ENCODE data around the gene WNT9A. TPM values are rescaled to one million over a fixed set of nuclear protein-coding genes. Genes with fewer than 3 reads are reported as not detected.

Gene WNT9A
- polyA plus RNA-seq, 1 donor from 2014 or later, result 0.57 TPM

DNA sequence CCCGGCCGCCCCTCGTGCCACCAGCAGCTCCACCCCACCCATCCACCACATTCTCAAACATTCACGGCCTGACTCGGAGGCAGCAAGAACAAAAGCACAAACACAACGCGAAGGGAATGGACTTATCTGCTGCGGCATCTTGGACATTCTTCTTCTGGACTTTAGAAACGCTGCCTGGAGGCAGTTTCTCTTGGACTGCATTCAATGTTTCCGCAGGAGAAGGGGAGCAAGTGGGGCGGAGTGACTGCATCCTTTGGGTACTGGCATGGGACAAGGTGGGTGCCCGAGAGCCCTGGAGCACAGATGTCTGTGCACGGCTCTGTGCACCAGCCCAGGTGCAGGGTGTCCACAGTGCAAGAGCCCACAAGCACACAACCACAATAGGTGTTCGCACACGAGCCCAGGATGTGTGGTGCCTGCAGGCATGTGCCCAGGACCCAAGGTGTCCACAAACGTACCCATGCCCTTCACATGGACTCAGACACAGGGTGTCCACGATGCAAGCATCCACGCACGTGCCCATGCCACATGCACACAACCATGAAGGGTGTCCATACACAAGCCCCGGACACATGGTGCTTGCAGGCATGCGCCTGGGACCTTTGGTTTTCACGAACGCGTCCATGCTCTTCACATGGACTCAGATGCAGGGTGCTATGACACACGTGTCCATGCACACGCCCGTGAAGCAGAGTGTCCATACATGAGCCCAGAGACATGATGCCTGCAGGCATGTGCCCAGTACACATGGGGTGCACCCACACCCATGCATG is 53.6 kb downstream of the WNT9A start:
- H3K9me3 ChIP-seq (ENCODE audit: low read length), result no peaks in the 10 kb centered on the region
- no peaks in the 10 kb centered on the region for H3K9me2 ChIP-seq (ENCODE audit: insufficient read depth, low read length)
- TF ChIP-seq, protein P1, sequence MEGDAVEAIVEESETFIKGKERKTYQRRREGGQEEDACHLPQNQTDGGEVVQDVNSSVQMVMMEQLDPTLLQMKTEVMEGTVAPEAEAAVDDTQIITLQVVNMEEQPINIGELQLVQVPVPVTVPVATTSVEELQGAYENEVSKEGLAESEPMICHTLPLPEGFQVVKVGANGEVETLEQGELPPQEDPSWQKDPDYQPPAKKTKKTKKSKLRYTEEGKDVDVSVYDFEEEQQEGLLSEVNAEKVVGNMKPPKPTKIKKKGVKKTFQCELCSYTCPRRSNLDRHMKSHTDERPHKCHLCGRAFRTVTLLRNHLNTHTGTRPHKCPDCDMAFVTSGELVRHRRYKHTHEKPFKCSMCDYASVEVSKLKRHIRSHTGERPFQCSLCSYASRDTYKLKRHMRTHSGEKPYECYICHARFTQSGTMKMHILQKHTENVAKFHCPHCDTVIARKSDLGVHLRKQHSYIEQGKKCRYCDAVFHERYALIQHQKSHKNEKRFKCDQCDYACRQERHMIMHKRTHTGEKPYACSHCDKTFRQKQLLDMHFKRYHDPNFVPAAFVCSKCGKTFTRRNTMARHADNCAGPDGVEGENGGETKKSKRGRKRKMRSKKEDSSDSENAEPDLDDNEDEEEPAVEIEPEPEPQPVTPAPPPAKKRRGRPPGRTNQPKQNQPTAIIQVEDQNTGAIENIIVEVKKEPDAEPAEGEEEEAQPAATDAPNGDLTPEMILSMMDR (IDR thresholded peaks at IDR 0.05; ENCODE audit: poor library complexity, severe bottlenecking), result no peak
- TF ChIP-seq MXI1 (conservative IDR thresholded peaks at IDR 0.05; ENCODE audit: poor library complexity, severe bottlenecking), result no peak
- no peak for TF ChIP-seq SMC3 (conservative IDR thresholded peaks at IDR 0.05; ENCODE audit: poor library complexity)
- TF ChIP-seq, protein P2, sequence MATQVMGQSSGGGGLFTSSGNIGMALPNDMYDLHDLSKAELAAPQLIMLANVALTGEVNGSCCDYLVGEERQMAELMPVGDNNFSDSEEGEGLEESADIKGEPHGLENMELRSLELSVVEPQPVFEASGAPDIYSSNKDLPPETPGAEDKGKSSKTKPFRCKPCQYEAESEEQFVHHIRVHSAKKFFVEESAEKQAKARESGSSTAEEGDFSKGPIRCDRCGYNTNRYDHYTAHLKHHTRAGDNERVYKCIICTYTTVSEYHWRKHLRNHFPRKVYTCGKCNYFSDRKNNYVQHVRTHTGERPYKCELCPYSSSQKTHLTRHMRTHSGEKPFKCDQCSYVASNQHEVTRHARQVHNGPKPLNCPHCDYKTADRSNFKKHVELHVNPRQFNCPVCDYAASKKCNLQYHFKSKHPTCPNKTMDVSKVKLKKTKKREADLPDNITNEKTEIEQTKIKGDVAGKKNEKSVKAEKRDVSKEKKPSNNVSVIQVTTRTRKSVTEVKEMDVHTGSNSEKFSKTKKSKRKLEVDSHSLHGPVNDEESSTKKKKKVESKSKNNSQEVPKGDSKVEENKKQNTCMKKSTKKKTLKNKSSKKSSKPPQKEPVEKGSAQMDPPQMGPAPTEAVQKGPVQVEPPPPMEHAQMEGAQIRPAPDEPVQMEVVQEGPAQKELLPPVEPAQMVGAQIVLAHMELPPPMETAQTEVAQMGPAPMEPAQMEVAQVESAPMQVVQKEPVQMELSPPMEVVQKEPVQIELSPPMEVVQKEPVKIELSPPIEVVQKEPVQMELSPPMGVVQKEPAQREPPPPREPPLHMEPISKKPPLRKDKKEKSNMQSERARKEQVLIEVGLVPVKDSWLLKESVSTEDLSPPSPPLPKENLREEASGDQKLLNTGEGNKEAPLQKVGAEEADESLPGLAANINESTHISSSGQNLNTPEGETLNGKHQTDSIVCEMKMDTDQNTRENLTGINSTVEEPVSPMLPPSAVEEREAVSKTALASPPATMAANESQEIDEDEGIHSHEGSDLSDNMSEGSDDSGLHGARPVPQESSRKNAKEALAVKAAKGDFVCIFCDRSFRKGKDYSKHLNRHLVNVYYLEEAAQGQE (IDR thresholded peaks at IDR 0.05; ENCODE audit: borderline replicate concordance), result no peak
- no peak for TF ChIP-seq POLR2AphosphoS5 (IDR thresholded peaks at IDR 0.05)
- no peak for TF ChIP-seq TAF1 (IDR thresholded peaks at IDR 0.05; ENCODE audit: low read depth)
- TF ChIP-seq EP300 (conservative IDR thresholded peaks at IDR 0.05; ENCODE audit: poor library complexity, severe bottlenecking), result no peak
- TF ChIP-seq EZH2 (IDR thresholded peaks at IDR 0.05; ENCODE audit: borderline replicate concordance, insufficient read depth, low read length, poor library complexity, severe bottlenecking), result no peak
- TF ChIP-seq RAD21 (conservative IDR thresholded peaks at IDR 0.05), result no peak
- H3K79me2 ChIP-seq (replicated peaks; ENCODE audit: insufficient read depth, low read length), result no peaks in the 10 kb centered on the region
- no peak overlapping the region for H3K27ac ChIP-seq (ENCODE audit: low read length)
- H3K4me2 ChIP-seq (ENCODE audit: low read length), result no peak overlapping the region
- H3F3A ChIP-seq (ENCODE audit: insufficient read depth, low read length, poor library complexity, severe bottlenecking), result no peaks in the 10 kb centered on the region
- H3K27me3 ChIP-seq (ENCODE audit: insufficient read depth, low read depth, low read length), result no peaks in the 10 kb centered on the region
- no peaks in the 10 kb centered on the region for H4K20me1 ChIP-seq (ENCODE audit: insufficient read depth)
- no peaks in the 10 kb centered on the region for H3K36me3 ChIP-seq (ENCODE audit: insufficient read depth, low read length)
- H3K9ac ChIP-seq (ENCODE audit: low read length), result no peak overlapping the region
- no peak overlapping the region for H2AFZ ChIP-seq (ENCODE audit: low read depth, low read length)
- no peak overlapping the region for H3K4me3 ChIP-seq (ENCODE audit: low read length)

DNA sequence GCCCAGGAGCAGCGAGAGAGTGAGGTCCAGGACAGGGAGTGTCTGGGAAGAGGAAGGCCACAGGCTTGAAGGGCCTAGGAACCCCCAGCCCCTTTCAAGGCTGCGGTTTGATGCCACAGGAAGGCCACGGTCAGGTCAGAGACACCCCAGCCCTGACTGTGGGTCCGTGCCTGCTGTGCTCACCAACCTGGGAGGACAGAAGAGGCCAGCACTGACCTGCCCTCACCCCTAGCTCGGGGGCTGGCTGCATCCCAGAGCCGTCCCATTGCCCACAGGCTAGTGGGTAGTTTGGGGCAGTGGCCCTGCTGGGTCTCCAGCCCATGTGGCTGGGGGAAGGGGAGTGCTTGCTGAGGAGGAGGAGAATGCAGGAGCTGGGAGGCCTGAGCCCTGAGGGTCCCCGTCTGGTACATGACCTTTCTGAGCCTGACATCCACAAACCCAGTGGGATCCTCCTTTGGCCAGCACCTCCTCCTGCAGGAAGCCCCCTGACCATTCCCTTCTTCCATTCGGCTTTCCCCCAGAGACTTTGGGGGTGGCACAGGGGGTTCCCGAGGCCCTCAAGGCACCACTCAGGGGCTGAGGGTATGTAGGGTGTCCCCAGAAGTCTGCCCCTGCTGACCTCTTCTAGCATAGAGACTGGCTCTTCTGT is 54.3 kb downstream of the WNT9A start:
- no peaks in the 10 kb centered on the region for H4K20me1 ChIP-seq (ENCODE audit: insufficient read depth)
- H3K27ac ChIP-seq (ENCODE audit: low read length), result no peak overlapping the region
- no peaks in the 10 kb centered on the region for H3K27me3 ChIP-seq (ENCODE audit: insufficient read depth, low read depth, low read length)
- no peak overlapping the region for H3K4me2 ChIP-seq (ENCODE audit: low read length)
- TF ChIP-seq SMC3 (conservative IDR thresholded peaks at IDR 0.05; ENCODE audit: poor library complexity) (no peak), RAD21 (conservative IDR thresholded peaks at IDR 0.05) (no peak), EZH2 (IDR thresholded peaks at IDR 0.05; ENCODE audit: borderline replicate concordance, insufficient read depth, low read length, poor library complexity, severe bottlenecking) (no peak), POLR2AphosphoS5 (IDR thresholded peaks at IDR 0.05) (no peak), MXI1 (conservative IDR thresholded peaks at IDR 0.05; ENCODE audit: poor library complexity, severe bottlenecking) (no peak), EP300 (conservative IDR thresholded peaks at IDR 0.05; ENCODE audit: poor library complexity, severe bottlenecking) (no peak), TAF1 (IDR thresholded peaks at IDR 0.05; ENCODE audit: low read depth) (no peak)
- TF ChIP-seq, protein P2 (IDR thresholded peaks at IDR 0.05; ENCODE audit: borderline replicate concordance), result no peak
- TF ChIP-seq, protein P1 (IDR thresholded peaks at IDR 0.05; ENCODE audit: poor library complexity, severe bottlenecking), result no peak
- no peaks in the 10 kb centered on the region for H3K9me2 ChIP-seq (ENCODE audit: insufficient read depth, low read length)
- no peak overlapping the region for H3K9ac ChIP-seq (ENCODE audit: low read length)
- H3K79me2 ChIP-seq (replicated peaks; ENCODE audit: insufficient read depth, low read length), result no peaks in the 10 kb centered on the region
- H2AFZ ChIP-seq (ENCODE audit: low read depth, low read length), result no peak overlapping the region
- H3F3A ChIP-seq (ENCODE audit: insufficient read depth, low read length, poor library complexity, severe bottlenecking), result no peaks in the 10 kb centered on the region
- no peak overlapping the region for H3K4me3 ChIP-seq (ENCODE audit: low read length)
- H3K9me3 ChIP-seq (ENCODE audit: low read length), result no peaks in the 10 kb centered on the region
- no peaks in the 10 kb centered on the region for H3K36me3 ChIP-seq (ENCODE audit: insufficient read depth, low read length)

All from neural cell (in vitro differentiated cells).